Testis (tissue), 3 donors: ENCODE results near the gene ADCY10. TPM values are rescaled to one million over a fixed set of nuclear protein-coding genes. Genes with fewer than 3 reads are reported as not detected.

ENCODE experiments used
- DNase-seq: peaks from one replicate; pipeline ENCODE4 v3.0.0-alpha.2; 2019
- H3K27ac ChIP-seq, 2 donors: fragments of 200-600 bp; sonication (generic); one replicate each; pipeline ENCODE4 v1.5.1; 2019
- H3K27me3 ChIP-seq: fragments of 200-600 bp; sonication (generic); one replicate; pipeline ENCODE4 v1.5.1; 2019
- H3K36me3 ChIP-seq: fragments of 200-600 bp; sonication (generic); one replicate; pipeline ENCODE4 v1.5.1; 2017; ENCODE audit warnings: low read depth; ENCODE audit errors: missing control alignments
- H3K4me1 ChIP-seq: fragments of 200-600 bp; sonication (generic); one replicate; pipeline ENCODE4 v1.5.1; 2019
- H3K4me3 ChIP-seq, 2 donors: fragments of 200-600 bp; sonication (generic); one replicate each; pipeline ENCODE4 v1.5.1; 2017 to 2019
- H3K9me3 ChIP-seq: fragments of 200-600 bp; sonication (generic); one replicate; pipeline ENCODE4 v1.5.1; 2017
- POLR2A ChIP-seq: fragments of 450-650 bp; IDR thresholded peaks from one replicate; pipeline ENCODE4 v1.6.1; 2017; ENCODE audit warnings: antibody characterized with exemption, mild to moderate bottlenecking, moderate library complexity
- WGBS, 2 donors: methylation state at CpG; one replicate each; pipeline ENCODE4 v1.1.5; 2018; 5-methylcytosine and 5-hydroxymethylcytosine counted together
- intact Hi-C: fragments of 100-400 bp; cut with DNase I; formaldehyde crosslinking; loops from one replicate; pipeline ENCODE4 v1.15.1; 2023; ENCODE audit warnings: low total_unique reads
- polyA plus RNA-seq: library from polyadenylated mRNA; stranded (reverse); fragments of 350-450 nt; fragmentation: Illumina TruSeq; extraction: RNeasy Lipid Tissue Mini Kit (QIAGEN cat#74804); gene quantifications from one replicate; pipeline ENCODE4 v1.2.3, GENCODE V29; 2014; ENCODE audit warnings: low read depth, low replicate concordance; ENCODE audit not compliant: insufficient read depth
- total RNA-seq, 2 donors: library from RNA; depleted of rRNA; stranded (reverse); fragments of >200 nt; gene quantifications; one replicate each; pipeline ENCODE4 v1.2.3, GENCODE V29; 2016
- TF ChIP-seq, protein P1 (sequence below), 3 experiments: fragments of 450-650 bp in 2 of 3; fragments of 200-600 bp in 1 of 3; sonication (generic) in 1 of 3; IDR thresholded peaks; one replicate each; pipeline ENCODE4 v1.5.1; 2016 to 2019; ENCODE audit warnings: antibody characterized with exemption in 3 of 3, mild to moderate bottlenecking in 2 of 3, moderate library complexity in 1 of 3

The ADCY10 gene
- total and polyA plus RNA-seq, 3 donors from 2014 or later = 9.4 to 49.7 (median 24.6) TPM

DNA sequence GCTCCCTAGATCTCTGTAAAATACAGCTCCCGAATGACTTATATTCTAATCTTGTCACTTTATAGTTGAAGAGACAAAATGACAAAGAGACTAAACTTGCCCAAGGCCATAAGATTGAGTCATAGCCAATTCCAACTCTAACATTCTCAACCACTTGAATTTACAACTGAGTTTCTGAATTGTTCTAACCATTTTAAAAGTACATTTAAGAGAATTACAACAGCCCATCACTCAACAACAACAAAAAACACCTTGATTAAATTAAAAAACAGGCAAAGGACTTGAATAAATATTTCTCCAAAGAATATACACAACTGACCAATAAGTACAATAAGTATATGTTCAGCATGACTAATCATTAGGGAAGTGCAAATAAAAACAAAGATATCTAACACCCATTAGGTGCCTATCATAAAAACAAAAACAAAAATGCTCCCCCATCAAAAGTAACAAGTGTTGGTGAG lies 8.7 kb upstream of the ADCY10 start:
- Histone ChIP-seq H3K4me1 (peaks cover 4% of the 10 kb centered on the region), H3K36me3 (no peaks in the 10 kb centered on the region), H3K9me3 (no peaks in the 10 kb centered on the region), H3K4me3 (no peak overlapping the region), H3K27me3 (no peaks in the 10 kb centered on the region), H3K27ac (no peak overlapping the region)
- intact Hi-C loops = no loop called here
- no peak for TF ChIP-seq POLR2A
- TF ChIP-seq, protein P1, sequence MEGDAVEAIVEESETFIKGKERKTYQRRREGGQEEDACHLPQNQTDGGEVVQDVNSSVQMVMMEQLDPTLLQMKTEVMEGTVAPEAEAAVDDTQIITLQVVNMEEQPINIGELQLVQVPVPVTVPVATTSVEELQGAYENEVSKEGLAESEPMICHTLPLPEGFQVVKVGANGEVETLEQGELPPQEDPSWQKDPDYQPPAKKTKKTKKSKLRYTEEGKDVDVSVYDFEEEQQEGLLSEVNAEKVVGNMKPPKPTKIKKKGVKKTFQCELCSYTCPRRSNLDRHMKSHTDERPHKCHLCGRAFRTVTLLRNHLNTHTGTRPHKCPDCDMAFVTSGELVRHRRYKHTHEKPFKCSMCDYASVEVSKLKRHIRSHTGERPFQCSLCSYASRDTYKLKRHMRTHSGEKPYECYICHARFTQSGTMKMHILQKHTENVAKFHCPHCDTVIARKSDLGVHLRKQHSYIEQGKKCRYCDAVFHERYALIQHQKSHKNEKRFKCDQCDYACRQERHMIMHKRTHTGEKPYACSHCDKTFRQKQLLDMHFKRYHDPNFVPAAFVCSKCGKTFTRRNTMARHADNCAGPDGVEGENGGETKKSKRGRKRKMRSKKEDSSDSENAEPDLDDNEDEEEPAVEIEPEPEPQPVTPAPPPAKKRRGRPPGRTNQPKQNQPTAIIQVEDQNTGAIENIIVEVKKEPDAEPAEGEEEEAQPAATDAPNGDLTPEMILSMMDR (IDR thresholded peaks at IDR 0.05) = no peak
- 59 to 64% methylated on average over 1 of the region's 1 CpG for WGBS, 2 donors
- no peak for DNase-seq

DNA sequence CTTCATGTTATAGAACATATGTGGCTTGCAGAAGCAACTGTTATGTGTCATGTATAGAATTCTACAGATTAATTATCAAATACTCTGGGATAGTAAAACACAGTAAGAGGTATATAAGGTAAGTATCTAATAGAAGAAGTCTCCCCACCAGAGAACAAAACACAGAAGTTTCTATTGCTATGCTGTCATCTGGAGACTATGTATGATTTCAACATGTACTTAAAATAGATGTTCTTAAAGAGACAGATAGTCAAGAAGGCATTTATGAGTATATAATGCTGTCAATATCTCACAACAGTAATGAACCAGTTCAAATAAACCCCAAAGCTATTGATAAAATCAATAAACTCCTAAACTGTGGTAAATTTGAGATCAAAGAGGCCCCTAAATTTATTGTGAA lies 8.1 kb upstream of the ADCY10 start:
- no peak overlapping the region for H3K4me3 ChIP-seq
- no peak overlapping the region for H3K27ac ChIP-seq
- intact Hi-C loops = no loop called here
- H3K4me1 ChIP-seq = peaks cover 2% of the 10 kb centered on the region
- TF ChIP-seq POLR2A = no peak
- TF ChIP-seq, protein P1 (IDR thresholded peaks at IDR 0.05) = no peak
- DNase-seq = no peak
- H3K9me3 ChIP-seq = no peaks in the 10 kb centered on the region
- H3K27me3 ChIP-seq = no peaks in the 10 kb centered on the region
- H3K36me3 ChIP-seq = no peaks in the 10 kb centered on the region

DNA sequence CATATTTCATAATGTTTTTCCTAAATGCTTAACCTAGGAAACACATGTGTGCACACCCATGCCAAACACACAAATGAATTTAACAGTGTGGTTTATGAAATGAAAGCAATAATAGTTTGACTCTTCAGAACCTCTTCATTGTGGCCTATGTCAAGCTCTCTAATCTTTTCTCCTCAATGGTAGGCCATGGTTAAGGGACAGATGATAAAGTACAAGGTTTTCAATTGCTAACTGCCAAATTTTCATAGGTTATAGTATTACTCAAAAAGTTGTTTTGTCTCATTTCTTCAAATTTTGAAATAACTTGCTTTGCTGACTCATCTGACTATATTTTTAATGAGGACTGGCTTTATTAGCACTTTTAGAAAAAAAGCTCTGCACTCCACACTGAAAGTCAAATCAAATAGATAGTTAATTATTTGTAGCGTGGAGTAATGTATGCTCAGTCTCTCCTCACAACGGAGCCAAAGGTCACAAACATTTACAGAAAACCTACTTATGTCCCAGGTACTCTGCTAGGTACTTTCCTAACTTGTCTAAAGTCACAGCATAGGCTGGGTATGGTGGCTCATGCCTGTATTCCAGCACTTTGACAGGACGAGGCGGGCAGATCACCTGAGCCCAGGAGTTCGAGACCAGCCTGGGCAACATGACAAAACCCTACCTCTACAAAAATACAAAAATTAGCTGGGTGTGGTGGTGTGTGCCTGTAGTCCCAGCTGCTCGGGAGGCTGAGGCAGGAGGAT lies 3.0 kb upstream of the ADCY10 start:
- H3K4me3 ChIP-seq = no peak overlapping the region
- no peaks in the 10 kb centered on the region for H3K4me1 ChIP-seq
- no peaks in the 10 kb centered on the region for H3K36me3 ChIP-seq
- no peak for DNase-seq
- TF ChIP-seq, protein P1 (IDR thresholded peaks at IDR 0.05) = no peak
- no peak for TF ChIP-seq POLR2A
- H3K27ac ChIP-seq = no peak overlapping the region
- H3K9me3 ChIP-seq = no peaks in the 10 kb centered on the region
- no peaks in the 10 kb centered on the region for H3K27me3 ChIP-seq
- intact Hi-C loops = no loop called here
- 94 to 95% methylated on average over 6 of the region's 6 CpGs for WGBS, 2 donors

DNA sequence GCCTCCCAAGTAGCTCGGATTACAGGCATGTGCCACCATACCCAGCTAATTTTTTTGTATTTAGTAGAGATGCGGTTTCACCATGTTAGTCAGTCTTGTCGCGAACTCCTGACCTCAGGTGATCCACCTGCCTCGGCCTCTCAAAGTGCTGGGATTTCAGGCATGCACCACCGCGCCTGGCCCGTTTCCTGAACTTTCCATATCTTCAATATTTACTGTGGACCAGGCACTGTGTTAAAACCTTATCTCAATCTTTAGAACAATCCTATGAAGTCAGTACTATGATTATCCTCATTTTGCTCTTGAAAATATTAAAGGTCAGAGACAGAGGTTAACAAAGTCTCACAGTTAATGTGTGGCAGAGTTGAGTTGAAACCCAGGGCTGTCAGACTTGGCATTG lies 1.6 kb upstream of the ADCY10 start:
- TF ChIP-seq POLR2A = no peak
- TF ChIP-seq, protein P1 (IDR thresholded peaks at IDR 0.05) = no peak
- Histone ChIP-seq H3K4me1 (no peaks in the 10 kb centered on the region), H3K36me3 (no peaks in the 10 kb centered on the region), H3K4me3 (no peak overlapping the region), H3K27ac (no peak overlapping the region), H3K27me3 (no peaks in the 10 kb centered on the region), H3K9me3 (no peaks in the 10 kb centered on the region)
- no peak for DNase-seq
- intact Hi-C loops = no loop called here
- WGBS, 2 donors = 93 to 96% methylated on average over 8 of the region's 8 CpGs

DNA sequence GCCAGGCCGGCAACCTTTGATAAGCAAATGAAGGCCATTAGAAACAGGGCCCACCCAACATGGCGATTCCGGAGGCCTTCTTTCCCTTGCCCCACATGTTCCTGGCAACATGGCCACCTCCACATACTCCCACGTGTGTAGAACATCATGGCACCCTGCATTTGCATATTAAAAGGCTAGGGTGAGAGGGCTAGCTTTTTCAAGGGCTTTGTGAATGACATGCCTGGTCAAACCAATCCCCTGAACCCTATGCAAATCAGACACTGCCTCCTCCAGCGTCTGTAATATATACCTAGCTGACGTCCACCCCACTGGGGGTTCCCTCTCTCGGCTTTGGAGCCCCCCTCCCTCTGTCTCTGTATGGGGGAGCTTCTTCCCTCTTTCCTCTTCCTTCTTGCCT lies 1.6 kb downstream of the ADCY10 start:
- H3K9me3 ChIP-seq = no peaks in the 10 kb centered on the region
- H3K27ac ChIP-seq = no peak overlapping the region
- no peak overlapping the region for H3K4me3 ChIP-seq
- no peaks in the 10 kb centered on the region for H3K4me1 ChIP-seq
- WGBS, 2 donors = 45 to 53% methylated on average over 7 of the region's 7 CpGs
- intact Hi-C loops = no loop called here
- no peak for DNase-seq
- no peaks in the 10 kb centered on the region for H3K36me3 ChIP-seq
- H3K27me3 ChIP-seq = no peaks in the 10 kb centered on the region
- TF ChIP-seq, protein P1 (IDR thresholded peaks at IDR 0.05) = no peak
- TF ChIP-seq POLR2A = no peak
